Thoracic aorta (tissue), 2 donors: ENCODE results near the gene STX8. TPM values are rescaled to one million over a fixed set of nuclear protein-coding genes. Genes with fewer than 3 reads are reported as not detected.
A peak's percentile ranks its signal among the peaks of the same experiment; 100 is the strongest.

ENCODE experiments used
- ATAC-seq: fragments of 150-250 bp; one replicate; pipeline ENCODE4 v1.8.0; 2017; ENCODE audit warnings: low read depth; ENCODE audit not compliant: insufficient number of reproducible peaks, low FRiP score
- DNase-seq: peaks from one replicate; pipeline ENCODE4 v3.0.0-alpha.2; 2020; ENCODE audit warnings: low spot score
- H3K27ac ChIP-seq, 2 donors: fragments of 200-600 bp; sonication (generic); 1 replicate in 1 of 2; 2 replicates in 1 of 2; pipeline ENCODE4 v1.5.1; 2016; ENCODE audit warnings: mild to moderate bottlenecking in 2 of 2, moderate library complexity in 2 of 2
- H3K27me3 ChIP-seq: fragments of 200-600 bp; sonication (generic); replicated peaks from 2 replicates; pipeline ENCODE4 v1.6.0; 2016; ENCODE audit warnings: mild to moderate bottlenecking; ENCODE audit not compliant: insufficient read depth
- H3K36me3 ChIP-seq: fragments of 200-600 bp; sonication (generic); one replicate; pipeline ENCODE4 v1.5.1; 2016
- H3K4me1 ChIP-seq, 2 donors: fragments of 200-600 bp; sonication (generic); 1 replicate in 1 of 2; 2 replicates in 1 of 2; pipeline versions ENCODE4 v1.5.1 to v1.6.0; 2016; ENCODE audit warnings: low read depth in 2 of 2, mild to moderate bottlenecking in 1 of 2; ENCODE audit not compliant: control insufficient read depth in 1 of 2
- H3K4me3 ChIP-seq: fragments of 200-600 bp; sonication (generic); 2 replicates; pipeline ENCODE4 v1.5.1; 2016; ENCODE audit warnings: mild to moderate bottlenecking
- H3K9me3 ChIP-seq: fragments of 200-600 bp; sonication (generic); 2 replicates; pipeline ENCODE4 v1.5.1; 2016
- CTCF ChIP-seq: fragments of 200-600 bp; sonication (generic); IDR thresholded peaks from one replicate; pipeline ENCODE4 v1.5.1; 2019; ENCODE audit warnings: antibody characterized with exemption
- total RNA-seq, 2 donors: library from RNA; depleted of rRNA; stranded (reverse); fragments of >200 nt; gene quantifications; one replicate each; pipeline versions ENCODE4 v1.1.0 to v1.2.3, GENCODE V29; 2016

The STX8 gene
- total RNA-seq, 2 donors from 2014 or later: 93.9 to 99.8 TPM

DNA sequence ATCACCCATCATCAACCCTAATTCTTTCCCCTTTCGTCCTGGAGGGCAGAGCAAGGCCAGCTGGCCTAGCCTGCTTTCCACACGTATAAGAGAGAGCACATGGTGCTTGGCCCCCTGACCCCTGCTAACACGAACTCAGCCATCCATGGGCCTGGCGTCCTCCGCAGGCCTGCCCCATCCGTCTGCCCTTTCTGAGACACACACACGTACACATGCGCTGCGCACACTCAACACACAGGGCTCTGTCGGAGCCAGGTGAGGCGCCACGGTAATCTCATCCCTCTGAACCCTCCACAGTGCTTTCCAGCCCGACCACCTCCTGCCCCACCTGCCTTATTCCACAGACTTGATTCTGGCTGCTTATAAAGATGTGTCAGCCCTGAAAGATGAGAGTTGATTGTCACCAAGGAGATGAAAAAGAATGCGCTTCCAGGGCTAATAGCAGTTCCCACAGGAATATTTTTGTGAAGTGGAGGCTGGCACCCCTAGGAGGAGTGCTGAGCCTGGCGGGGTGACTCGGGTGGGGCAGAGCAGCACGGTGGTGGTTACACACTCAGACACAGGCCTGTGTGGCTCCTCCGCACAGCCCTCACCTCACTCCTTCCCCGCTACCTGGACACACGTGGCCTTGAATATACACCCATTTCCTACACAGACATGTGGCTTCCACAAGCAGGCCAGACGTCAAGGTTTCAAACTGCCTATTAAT is 326.2 kb downstream of the STX8 start:
- ATAC-seq: no peak
- Histone ChIP-seq H3K4me3 (no peak overlapping the region), H3K4me1 (peaks cover 4 to 15% of the 10 kb centered on the region in 2 donors), H3K27ac (no peak overlapping the region), H3K9me3 (no peaks in the 10 kb centered on the region), H3K36me3 (no peaks in the 10 kb centered on the region), H3K27me3 (no peaks in the 10 kb centered on the region)
- TF ChIP-seq CTCF: no peak
- no peak for DNase-seq

- Histone ChIP-seq H3K4me3 (no peak overlapping the region), H3K36me3 (no peaks in the 10 kb centered on the region), H3K27ac (no peak overlapping the region), H3K27me3 (no peaks in the 10 kb centered on the region), H3K9me3 (no peaks in the 10 kb centered on the region), H3K4me1 (peaks cover 17 to 34% of the 10 kb centered on the region in 2 donors)
- TF ChIP-seq CTCF: no peak
- ATAC-seq: no peak
- no peak for DNase-seq
Observed at GRCh38 chr17:9247401-9247938, 328.1 kb downstream of the STX8 start.

DNA sequence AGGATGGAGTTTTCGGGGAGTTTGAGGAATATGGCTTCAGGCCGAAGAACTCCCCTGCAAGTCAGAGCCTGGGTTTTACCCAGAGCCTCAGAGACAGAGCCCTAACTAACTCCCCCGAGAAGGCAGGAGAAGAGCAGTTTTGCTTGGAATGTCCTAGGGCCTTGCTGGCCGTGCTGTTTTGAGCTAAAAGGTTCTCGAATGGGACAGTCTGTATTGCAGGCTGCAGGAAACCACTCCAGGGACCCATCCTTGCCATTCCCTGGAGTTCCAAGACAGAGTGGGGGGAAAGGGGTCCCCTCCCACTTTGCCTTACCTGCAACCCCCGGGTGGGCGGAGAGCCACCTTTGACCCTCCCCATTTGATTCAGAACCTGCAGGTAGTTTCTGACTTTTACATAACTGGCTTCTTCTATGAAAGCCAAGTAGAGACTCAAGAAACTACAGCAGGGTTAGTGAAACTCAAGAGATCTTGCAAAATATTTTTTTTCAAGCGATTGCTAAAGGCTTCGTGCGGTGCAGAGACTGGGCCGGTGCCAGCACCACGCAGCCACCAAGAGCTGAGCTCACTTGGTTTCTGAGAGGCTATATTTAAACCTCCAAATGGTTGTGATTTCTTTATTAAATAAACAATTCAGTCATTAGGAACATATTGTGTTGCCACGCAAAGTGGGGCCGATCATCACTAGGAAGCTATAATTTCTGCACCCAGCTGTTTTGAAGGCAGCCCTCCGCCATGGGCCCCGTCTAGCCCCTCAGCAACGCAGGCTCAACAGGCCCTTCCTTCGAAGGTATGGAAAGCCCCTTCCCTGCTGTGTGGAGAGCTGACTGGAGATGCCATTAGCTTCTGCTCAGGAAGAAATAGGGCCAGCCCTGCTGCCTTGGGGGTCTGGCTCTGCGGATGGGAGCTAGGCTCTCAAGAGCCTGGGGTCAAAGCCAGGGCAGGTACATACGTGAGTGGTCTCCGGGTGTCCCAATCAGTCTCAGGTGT is 331.3 kb downstream of the STX8 start:
- ATAC-seq (peak; percentile 2), DNase-seq (no peak)
- Histone ChIP-seq H3K9me3 (no peaks in the 10 kb centered on the region), H3K27ac (peak overlapping the region; percentile 81 to 99), H3K36me3 (no peaks in the 10 kb centered on the region), H3K4me3 (peak overlapping the region; percentile 24), H3K27me3 (no peaks in the 10 kb centered on the region), H3K4me1 (peaks cover 28 to 60% of the 10 kb centered on the region in 2 donors)
- no peak for TF ChIP-seq CTCF

GRCh38 chr17:9242983-9243382 is 332.6 kb downstream of the STX8 start:
- no peaks in the 10 kb centered on the region for H3K27me3 ChIP-seq
- DNase-seq (no peak), ATAC-seq (no peak)
- no peaks in the 10 kb centered on the region for H3K9me3 ChIP-seq
- H3K36me3 ChIP-seq: no peaks in the 10 kb centered on the region
- H3K4me3 ChIP-seq: no peak overlapping the region
- H3K4me1 ChIP-seq: peaks cover 31 to 74% of the 10 kb centered on the region in 2 donors
- H3K27ac ChIP-seq: peak overlapping the region; percentile 98 to 99
- TF ChIP-seq CTCF: no peak

GRCh38 chr17:9242497-9242881 is 333.1 kb downstream of the STX8 start:
- no peak for TF ChIP-seq CTCF
- Histone ChIP-seq H3K4me3 (no peak overlapping the region), H3K27me3 (no peaks in the 10 kb centered on the region), H3K4me1 (peaks cover 34 to 79% of the 10 kb centered on the region in 2 donors), H3K9me3 (no peaks in the 10 kb centered on the region), H3K27ac (peak overlapping the region; percentile 98 to 99), H3K36me3 (no peaks in the 10 kb centered on the region)
- DNase-seq (no peak), ATAC-seq (no peak)
